HepG2 (cell line): ENCODE results near the gene ST3GAL2. TPM values are rescaled to one million over a fixed set of nuclear protein-coding genes. Genes with fewer than 3 reads are reported as not detected.
A peak's percentile ranks its signal among the peaks of the same experiment; 100 is the strongest.

Source experiments
- CHD4 ChIP-seq: fragments of 200-600 bp; sonication (generic); IDR thresholded peaks from 2 replicates; pipeline ENCODE4 v1.7.0; 2017; ENCODE audit warnings: mild to moderate bottlenecking, low read length, borderline replicate concordance
- FOSL2 ChIP-seq: sonication (generic); formaldehyde crosslinking; IDR thresholded peaks from 2 replicates; pipeline ENCODE4 v1.4.0; 2020; ENCODE audit warnings: missing genetic modification reagents
- HDAC2 ChIP-seq: sonication (generic); formaldehyde crosslinking; IDR thresholded peaks from 2 replicates; pipeline ENCODE4 v1.4.0; 2020; ENCODE audit warnings: missing genetic modification reagents
- NFKB2 ChIP-seq: sonication (generic); formaldehyde crosslinking; IDR thresholded peaks from 2 replicates; pipeline ENCODE4 v1.4.0; 2020; ENCODE audit warnings: missing genetic modification reagents, borderline replicate concordance
- SAFB2 ChIP-seq: sonication (generic); formaldehyde crosslinking; IDR thresholded peaks from 2 replicates; pipeline ENCODE4 v1.5.1; 2020; ENCODE audit warnings: missing genetic modification reagents, low read depth, mild to moderate bottlenecking, borderline replicate concordance
- SKI ChIP-seq: fragments of 450-650 bp; IDR thresholded peaks from one replicate; pipeline ENCODE4 v1.6.1; 2018; ENCODE audit warnings: mild to moderate bottlenecking; ENCODE audit not compliant: partially characterized antibody
- SP2 ChIP-seq: sonication (generic); formaldehyde crosslinking; IDR thresholded peaks from 2 replicates; pipeline ENCODE4 v1.5.1; 2020; ENCODE audit warnings: mild to moderate bottlenecking, missing genetic modification reagents
- ZKSCAN8 ChIP-seq: IDR thresholded peaks from 2 replicates; pipeline ENCODE4 v1.6.1; 2016; ENCODE audit warnings: borderline replicate concordance, missing genetic modification reagents, missing compliant biosample characterization
- ZNF333 ChIP-seq: sonication (generic); formaldehyde crosslinking; IDR thresholded peaks from 2 replicates; pipeline ENCODE4 v1.4.0; 2020; ENCODE audit warnings: mild to moderate bottlenecking, missing genetic modification reagents, borderline replicate concordance
- ZNF510 ChIP-seq: sonication (generic); formaldehyde crosslinking; IDR thresholded peaks from 2 replicates; pipeline ENCODE4 v1.4.0; 2020; ENCODE audit warnings: low read depth, mild to moderate bottlenecking, missing genetic modification reagents
- ZNF841 ChIP-seq: sonication (generic); formaldehyde crosslinking; IDR thresholded peaks from 2 replicates; pipeline ENCODE4 v1.8.1; 2023; ENCODE audit warnings: missing genetic modification reagents, borderline replicate concordance
- polyA plus RNA-seq, 8 experiments: library from polyadenylated mRNA; depleted of rRNA in 3 of 8; stranded (reverse) in 7 of 8; unstranded in 1 of 8; fragments of >200 nt; fragmentation: Illumina TruSeq in 4 of 8; extraction: Trizol in 4 of 8; gene quantifications; 2 replicates each; pipeline versions ENCODE4 v1.2.1 to v1.2.3, GENCODE V29; 2011 to 2016; ENCODE audit warnings: low read depth in 4 of 8, missing spikeins in 1 of 8, mixed read lengths in 1 of 8; ENCODE audit not compliant: insufficient read depth in 1 of 8
- total RNA-seq, 5 experiments: library from RNA; depleted of rRNA; stranded (reverse); fragments of >200 nt; fragmentation: Illumina TruSeq; extraction: Trizol; gene quantifications; 2 replicates each; pipeline ENCODE4 v1.2.3, GENCODE V29; 2016; ENCODE audit warnings: low read depth in 1 of 5
- TF ChIP-seq, protein P1 (sequence below): sonication (generic); formaldehyde crosslinking; IDR thresholded peaks from 2 replicates; pipeline ENCODE4 v1.4.0; 2020; ENCODE audit warnings: mild to moderate bottlenecking, missing genetic modification reagents
- TF ChIP-seq, protein P2 (sequence below): sonication (generic); formaldehyde crosslinking; IDR thresholded peaks from 2 replicates; pipeline ENCODE4 v1.5.0; 2020; ENCODE audit warnings: mild to moderate bottlenecking, missing genetic modification reagents
- TF ChIP-seq, protein P3 (sequence below): sonication (generic); formaldehyde crosslinking; IDR thresholded peaks from 2 replicates; pipeline ENCODE4 v1.4.0; 2020; ENCODE audit warnings: mild to moderate bottlenecking, missing genetic modification reagents
- TF ChIP-seq, protein P4 (sequence below): sonication (generic); formaldehyde crosslinking; IDR thresholded peaks from 2 replicates; pipeline ENCODE4 v1.5.1; 2020; ENCODE audit warnings: mild to moderate bottlenecking, missing genetic modification reagents, moderate library complexity
- TF ChIP-seq, protein P5 (sequence below): sonication (generic); formaldehyde crosslinking; IDR thresholded peaks from 2 replicates; pipeline ENCODE4 v1.8.1; 2023; ENCODE audit warnings: mild to moderate bottlenecking, missing genetic modification reagents, borderline replicate concordance
- TF ChIP-seq, protein P6 (sequence below): sonication (generic); formaldehyde crosslinking; IDR thresholded peaks from 2 replicates; pipeline ENCODE4 v1.4.0; 2020; ENCODE audit warnings: missing genetic modification reagents

The ST3GAL2 gene
- total and polyA plus RNA-seq, 2 of the 13 experiments (the other 11 are each of a cell fraction or from before 2014, with no cell fraction given), result 16.3 to 24.9 TPM

DNA sequence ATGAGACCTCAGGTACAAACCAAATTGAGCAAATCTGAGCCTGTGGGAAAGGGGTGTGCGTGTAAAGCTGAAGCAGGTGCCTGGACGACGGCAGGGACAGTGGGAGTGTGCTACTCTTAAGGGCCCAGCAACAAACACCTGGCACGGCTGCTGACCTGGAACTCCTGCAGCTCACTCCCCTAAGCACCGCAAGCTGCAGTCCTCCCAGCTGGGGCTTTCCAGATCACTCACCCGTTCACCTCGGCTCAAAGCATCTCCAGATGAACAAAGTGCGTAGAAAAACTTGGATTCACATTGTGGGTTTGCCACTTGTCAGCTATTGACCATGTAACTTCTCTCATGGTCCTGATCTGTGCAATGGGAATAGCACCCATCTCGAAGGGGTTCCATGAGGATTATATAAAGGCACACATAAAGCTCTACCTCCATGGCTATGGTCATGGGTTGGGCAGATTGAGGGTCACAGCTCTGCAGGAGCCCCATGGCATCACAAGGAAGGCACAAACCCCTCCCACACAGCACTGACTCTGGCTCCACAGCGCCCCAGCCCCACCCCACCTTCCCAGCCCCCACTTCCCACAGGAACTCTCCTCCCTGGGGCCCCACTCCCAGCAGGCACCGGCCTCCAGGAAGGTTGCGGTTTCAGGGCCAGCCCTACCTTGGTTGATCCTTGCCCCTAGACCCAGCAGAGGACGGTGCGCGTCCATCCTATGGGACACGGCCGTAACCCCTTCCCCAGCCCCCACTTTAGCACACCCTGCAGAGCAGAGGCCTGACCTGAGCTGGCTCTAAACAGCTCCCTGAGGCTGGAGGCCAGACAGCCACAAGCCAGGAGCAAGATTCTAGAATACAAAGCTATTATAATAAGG, 21.9 kb downstream of the ST3GAL2 start (continued):
- TF ChIP-seq, protein P1, sequence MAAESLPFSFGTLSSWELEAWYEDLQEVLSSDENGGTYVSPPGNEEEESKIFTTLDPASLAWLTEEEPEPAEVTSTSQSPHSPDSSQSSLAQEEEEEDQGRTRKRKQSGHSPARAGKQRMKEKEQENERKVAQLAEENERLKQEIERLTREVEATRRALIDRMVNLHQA, result no peak
- TF ChIP-seq, protein P2, sequence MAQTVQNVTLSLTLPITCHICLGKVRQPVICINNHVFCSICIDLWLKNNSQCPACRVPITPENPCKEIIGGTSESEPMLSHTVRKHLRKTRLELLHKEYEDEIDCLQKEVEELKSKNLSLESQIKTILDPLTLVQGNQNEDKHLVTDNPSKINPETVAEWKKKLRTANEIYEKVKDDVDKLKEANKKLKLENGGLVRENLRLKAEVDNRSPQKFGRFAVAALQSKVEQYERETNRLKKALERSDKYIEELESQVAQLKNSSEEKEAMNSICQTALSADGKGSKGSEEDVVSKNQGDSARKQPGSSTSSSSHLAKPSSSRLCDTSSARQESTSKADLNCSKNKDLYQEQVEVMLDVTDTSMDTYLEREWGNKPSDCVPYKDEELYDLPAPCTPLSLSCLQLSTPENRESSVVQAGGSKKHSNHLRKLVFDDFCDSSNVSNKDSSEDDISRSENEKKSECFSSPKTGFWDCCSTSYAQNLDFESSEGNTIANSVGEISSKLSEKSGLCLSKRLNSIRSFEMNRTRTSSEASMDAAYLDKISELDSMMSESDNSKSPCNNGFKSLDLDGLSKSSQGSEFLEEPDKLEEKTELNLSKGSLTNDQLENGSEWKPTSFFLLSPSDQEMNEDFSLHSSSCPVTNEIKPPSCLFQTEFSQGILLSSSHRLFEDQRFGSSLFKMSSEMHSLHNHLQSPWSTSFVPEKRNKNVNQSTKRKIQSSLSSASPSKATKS (CRISPR knock-in tag), result no peak
- TF ChIP-seq, protein P3, sequence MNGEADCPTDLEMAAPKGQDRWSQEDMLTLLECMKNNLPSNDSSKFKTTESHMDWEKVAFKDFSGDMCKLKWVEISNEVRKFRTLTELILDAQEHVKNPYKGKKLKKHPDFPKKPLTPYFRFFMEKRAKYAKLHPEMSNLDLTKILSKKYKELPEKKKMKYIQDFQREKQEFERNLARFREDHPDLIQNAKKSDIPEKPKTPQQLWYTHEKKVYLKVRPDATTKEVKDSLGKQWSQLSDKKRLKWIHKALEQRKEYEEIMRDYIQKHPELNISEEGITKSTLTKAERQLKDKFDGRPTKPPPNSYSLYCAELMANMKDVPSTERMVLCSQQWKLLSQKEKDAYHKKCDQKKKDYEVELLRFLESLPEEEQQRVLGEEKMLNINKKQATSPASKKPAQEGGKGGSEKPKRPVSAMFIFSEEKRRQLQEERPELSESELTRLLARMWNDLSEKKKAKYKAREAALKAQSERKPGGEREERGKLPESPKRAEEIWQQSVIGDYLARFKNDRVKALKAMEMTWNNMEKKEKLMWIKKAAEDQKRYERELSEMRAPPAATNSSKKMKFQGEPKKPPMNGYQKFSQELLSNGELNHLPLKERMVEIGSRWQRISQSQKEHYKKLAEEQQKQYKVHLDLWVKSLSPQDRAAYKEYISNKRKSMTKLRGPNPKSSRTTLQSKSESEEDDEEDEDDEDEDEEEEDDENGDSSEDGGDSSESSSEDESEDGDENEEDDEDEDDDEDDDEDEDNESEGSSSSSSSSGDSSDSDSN (CRISPR knock-in tag), result peak; percentile 52
- TF ChIP-seq ZNF510 (CRISPR knock-in tag) (no peak), HDAC2 (CRISPR knock-in tag) (peak; percentile 54; the same call in 1 of the 2 replicates), FOSL2 (CRISPR knock-in tag) (peak; percentile 24; the same call in 1 of the 2 replicates), SAFB2 (CRISPR knock-in tag) (no peak), CHD4 (no peak), ZNF841 (CRISPR knock-in tag) (no peak), SKI (peak; percentile 56), SP2 (CRISPR knock-in tag) (no peak), ZKSCAN8 (no peak), NFKB2 (CRISPR knock-in tag) (no peak), ZNF333 (CRISPR knock-in tag) (no peak)
- TF ChIP-seq, protein P4, sequence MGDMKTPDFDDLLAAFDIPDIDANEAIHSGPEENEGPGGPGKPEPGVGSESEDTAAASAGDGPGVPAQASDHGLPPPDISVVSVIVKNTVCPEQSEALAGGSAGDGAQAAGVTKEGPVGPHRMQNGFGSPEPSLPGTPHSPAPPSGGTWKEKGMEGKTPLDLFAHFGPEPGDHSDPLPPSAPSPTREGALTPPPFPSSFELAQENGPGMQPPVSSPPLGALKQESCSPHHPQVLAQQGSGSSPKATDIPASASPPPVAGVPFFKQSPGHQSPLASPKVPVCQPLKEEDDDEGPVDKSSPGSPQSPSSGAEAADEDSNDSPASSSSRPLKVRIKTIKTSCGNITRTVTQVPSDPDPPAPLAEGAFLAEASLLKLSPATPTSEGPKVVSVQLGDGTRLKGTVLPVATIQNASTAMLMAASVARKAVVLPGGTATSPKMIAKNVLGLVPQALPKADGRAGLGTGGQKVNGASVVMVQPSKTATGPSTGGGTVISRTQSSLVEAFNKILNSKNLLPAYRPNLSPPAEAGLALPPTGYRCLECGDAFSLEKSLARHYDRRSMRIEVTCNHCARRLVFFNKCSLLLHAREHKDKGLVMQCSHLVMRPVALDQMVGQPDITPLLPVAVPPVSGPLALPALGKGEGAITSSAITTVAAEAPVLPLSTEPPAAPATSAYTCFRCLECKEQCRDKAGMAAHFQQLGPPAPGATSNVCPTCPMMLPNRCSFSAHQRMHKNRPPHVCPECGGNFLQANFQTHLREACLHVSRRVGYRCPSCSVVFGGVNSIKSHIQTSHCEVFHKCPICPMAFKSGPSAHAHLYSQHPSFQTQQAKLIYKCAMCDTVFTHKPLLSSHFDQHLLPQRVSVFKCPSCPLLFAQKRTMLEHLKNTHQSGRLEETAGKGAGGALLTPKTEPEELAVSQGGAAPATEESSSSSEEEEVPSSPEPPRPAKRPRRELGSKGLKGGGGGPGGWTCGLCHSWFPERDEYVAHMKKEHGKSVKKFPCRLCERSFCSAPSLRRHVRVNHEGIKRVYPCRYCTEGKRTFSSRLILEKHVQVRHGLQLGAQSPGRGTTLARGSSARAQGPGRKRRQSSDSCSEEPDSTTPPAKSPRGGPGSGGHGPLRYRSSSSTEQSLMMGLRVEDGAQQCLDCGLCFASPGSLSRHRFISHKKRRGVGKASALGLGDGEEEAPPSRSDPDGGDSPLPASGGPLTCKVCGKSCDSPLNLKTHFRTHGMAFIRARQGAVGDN (CRISPR knock-in tag), result peak; percentile 84
- TF ChIP-seq, protein P5, sequence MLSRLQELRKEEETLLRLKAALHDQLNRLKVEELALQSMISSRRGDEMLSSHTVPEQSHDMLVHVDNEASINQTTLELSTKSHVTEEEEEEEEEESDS, result no peak
- TF ChIP-seq, protein P6, sequence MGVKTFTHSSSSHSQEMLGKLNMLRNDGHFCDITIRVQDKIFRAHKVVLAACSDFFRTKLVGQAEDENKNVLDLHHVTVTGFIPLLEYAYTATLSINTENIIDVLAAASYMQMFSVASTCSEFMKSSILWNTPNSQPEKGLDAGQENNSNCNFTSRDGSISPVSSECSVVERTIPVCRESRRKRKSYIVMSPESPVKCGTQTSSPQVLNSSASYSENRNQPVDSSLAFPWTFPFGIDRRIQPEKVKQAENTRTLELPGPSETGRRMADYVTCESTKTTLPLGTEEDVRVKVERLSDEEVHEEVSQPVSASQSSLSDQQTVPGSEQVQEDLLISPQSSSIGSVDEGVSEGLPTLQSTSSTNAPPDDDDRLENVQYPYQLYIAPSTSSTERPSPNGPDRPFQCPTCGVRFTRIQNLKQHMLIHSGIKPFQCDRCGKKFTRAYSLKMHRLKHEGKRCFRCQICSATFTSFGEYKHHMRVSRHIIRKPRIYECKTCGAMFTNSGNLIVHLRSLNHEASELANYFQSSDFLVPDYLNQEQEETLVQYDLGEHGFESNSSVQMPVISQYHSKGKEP, result no peak
